Neural crest cell (in vitro differentiated cells): ENCODE data around the gene KRTAP4-4. TPM values are rescaled to one million over a fixed set of nuclear protein-coding genes. Genes with fewer than 3 reads are reported as not detected.
"Not testable (repeated sequence)": the region's sequence is repeated elsewhere in the genome, so short reads cannot be mapped to it uniquely, and the experiment has no call there.

ENCODE experiments used
- DNase-seq: peaks from one replicate; pipeline ENCODE4 v3.0.0; 2021; ENCODE audit warnings: low read depth, mixed read lengths, low spot score
- H3K27ac Mint-ChIP-seq: one replicate; pipeline ENCODE4 v1.8.0; 2021; ENCODE audit warnings: mild to moderate bottlenecking, mixed read lengths; ENCODE audit not compliant: unreplicated experiment
- H3K27me3 Mint-ChIP-seq: 2 replicates; pipeline ENCODE4 v1.8.0; 2021; ENCODE audit warnings: low read depth, mild to moderate bottlenecking, mixed read lengths
- H3K36me3 Mint-ChIP-seq: 2 replicates; pipeline ENCODE4 v1.8.0; 2021; ENCODE audit warnings: low read depth, mild to moderate bottlenecking, mixed read lengths
- H3K4me1 Mint-ChIP-seq: 2 replicates; pipeline ENCODE4 v1.8.0; 2021; ENCODE audit warnings: mixed read lengths
- H3K4me3 Mint-ChIP-seq: one replicate; pipeline ENCODE4 v1.8.0; 2021; ENCODE audit warnings: mild to moderate bottlenecking, mixed read lengths
- H3K9me3 Mint-ChIP-seq: 2 replicates; pipeline ENCODE4 v1.8.0; 2021; ENCODE audit warnings: mixed read lengths
- total RNA-seq: library from RNA; stranded (reverse); gene quantifications from 2 replicates; pipeline ENCODE4 v1.2.1, GENCODE V29; 2021
- TF ChIP-seq, protein P1 (sequence below): fragments of 200-600 bp; sonication (generic); conservative IDR thresholded peaks from 2 replicates; pipeline ENCODE4 v1.5.0; 2021; ENCODE audit warnings: antibody characterized with exemption, mild to moderate bottlenecking

Gene KRTAP4-4
- total RNA-seq, 1 donor from 2014 or later: not detected

DNA sequence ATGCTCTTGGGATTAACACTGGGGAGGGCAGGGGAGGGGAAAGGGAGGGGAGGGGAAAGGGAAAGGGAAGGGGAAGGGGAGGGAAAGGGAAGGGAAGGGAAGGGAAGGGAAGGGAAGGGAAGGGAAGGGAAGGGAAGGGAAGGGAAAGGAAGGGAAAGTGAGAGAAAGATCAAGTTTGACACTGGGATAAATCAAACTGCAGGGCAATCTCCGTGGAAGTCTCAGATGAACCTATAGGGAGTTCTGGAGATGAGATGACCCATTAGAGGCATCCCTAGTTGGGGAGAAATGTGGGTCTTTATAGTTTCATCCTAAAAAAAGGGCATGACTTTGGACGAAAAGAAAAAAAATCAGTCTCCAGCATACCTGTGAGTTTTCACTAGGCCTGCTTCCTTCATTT lies 38.8 kb downstream of the KRTAP4-4 start:
- DNase-seq: no peak
- H3K4me1 Mint-ChIP-seq: no peaks in the 10 kb centered on the region
- H3K27ac Mint-ChIP-seq: no peak overlapping the region
- no peak overlapping the region for H3K4me3 Mint-ChIP-seq
- H3K36me3 Mint-ChIP-seq: no peaks in the 10 kb centered on the region
- TF ChIP-seq, protein P1, sequence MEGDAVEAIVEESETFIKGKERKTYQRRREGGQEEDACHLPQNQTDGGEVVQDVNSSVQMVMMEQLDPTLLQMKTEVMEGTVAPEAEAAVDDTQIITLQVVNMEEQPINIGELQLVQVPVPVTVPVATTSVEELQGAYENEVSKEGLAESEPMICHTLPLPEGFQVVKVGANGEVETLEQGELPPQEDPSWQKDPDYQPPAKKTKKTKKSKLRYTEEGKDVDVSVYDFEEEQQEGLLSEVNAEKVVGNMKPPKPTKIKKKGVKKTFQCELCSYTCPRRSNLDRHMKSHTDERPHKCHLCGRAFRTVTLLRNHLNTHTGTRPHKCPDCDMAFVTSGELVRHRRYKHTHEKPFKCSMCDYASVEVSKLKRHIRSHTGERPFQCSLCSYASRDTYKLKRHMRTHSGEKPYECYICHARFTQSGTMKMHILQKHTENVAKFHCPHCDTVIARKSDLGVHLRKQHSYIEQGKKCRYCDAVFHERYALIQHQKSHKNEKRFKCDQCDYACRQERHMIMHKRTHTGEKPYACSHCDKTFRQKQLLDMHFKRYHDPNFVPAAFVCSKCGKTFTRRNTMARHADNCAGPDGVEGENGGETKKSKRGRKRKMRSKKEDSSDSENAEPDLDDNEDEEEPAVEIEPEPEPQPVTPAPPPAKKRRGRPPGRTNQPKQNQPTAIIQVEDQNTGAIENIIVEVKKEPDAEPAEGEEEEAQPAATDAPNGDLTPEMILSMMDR: no peak
- peaks cover 37% of the 10 kb centered on the region for H3K27me3 Mint-ChIP-seq
- no peaks in the 10 kb centered on the region for H3K9me3 Mint-ChIP-seq

DNA sequence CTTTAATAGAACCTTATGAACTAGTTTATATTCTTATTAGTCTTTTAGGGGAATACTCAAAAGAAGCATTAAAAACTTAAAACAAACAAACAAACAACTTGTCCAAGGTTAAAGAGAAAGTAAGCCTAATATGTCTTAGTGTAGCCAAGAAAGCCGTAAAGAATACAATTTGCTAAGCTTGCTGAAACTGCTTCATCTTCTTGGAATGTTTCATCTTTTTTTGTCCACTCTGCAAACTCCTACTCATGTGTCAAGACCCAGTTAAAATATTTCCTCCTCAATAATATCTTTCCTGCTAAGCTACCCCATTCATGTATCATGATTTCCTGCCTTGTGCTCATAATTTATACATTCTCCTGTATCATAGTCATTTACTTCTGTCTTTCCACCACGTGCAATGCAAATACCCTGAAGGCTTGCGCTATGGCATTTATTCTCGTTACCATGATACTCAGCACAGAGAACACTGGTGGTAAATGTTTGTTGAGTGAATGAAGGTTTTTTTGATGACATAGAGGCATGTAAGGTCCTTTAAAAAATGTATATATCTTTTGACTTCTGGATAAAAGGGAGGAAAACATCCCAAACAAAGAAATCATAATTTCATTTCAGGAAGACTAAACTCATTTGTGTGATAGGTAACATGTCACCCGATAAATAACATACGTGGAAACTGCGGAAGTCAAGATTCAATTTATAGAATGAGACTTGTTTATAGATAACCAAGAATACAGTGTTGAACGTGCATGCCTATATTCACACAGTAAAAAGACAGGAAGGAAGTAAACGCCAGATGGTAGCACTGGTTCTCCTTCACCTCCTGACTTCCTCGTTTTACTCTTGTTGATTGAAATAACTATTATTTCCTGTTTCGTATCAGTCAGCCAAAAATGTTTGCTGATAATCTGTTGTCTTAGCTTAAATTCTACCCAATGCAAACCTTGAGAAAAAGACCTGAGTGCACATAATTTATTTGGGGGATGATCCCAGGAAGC lies 40.6 kb downstream of the KRTAP4-4 start:
- not testable (repeated sequence) for H3K4me3 Mint-ChIP-seq, H3K9me3 Mint-ChIP-seq, DNase-seq, H3K4me1 Mint-ChIP-seq, H3K27ac Mint-ChIP-seq, H3K36me3 Mint-ChIP-seq
- H3K27me3 Mint-ChIP-seq: peaks cover 44% of the 10 kb centered on the region

DNA sequence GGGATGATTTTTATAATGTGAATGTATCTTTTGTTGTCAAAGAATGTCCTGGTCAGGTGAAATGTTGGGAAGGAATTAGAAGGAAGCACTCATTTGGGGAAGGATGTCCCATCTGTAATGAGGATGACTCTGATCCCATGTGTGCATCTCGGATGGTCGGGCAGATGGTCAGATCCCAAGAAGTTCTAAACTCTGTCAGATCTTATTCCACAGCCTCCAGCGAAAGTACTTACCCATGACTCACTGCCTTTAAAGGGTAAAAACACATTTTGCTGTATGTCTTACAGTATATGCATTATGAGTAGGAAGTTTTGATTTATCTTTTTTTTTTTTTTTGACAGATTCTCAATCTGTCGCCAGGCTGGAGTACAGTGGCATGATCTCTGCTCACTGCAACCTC lies 41.8 kb downstream of the KRTAP4-4 start:
- peaks cover 40% of the 10 kb centered on the region for H3K27me3 Mint-ChIP-seq
- H3K9me3 Mint-ChIP-seq: no peaks in the 10 kb centered on the region
- DNase-seq: no peak
- no peak overlapping the region for H3K27ac Mint-ChIP-seq
- no peak overlapping the region for H3K4me3 Mint-ChIP-seq
- no peaks in the 10 kb centered on the region for H3K4me1 Mint-ChIP-seq
- TF ChIP-seq, protein P1: no peak
- H3K36me3 Mint-ChIP-seq: no peaks in the 10 kb centered on the region

DNA sequence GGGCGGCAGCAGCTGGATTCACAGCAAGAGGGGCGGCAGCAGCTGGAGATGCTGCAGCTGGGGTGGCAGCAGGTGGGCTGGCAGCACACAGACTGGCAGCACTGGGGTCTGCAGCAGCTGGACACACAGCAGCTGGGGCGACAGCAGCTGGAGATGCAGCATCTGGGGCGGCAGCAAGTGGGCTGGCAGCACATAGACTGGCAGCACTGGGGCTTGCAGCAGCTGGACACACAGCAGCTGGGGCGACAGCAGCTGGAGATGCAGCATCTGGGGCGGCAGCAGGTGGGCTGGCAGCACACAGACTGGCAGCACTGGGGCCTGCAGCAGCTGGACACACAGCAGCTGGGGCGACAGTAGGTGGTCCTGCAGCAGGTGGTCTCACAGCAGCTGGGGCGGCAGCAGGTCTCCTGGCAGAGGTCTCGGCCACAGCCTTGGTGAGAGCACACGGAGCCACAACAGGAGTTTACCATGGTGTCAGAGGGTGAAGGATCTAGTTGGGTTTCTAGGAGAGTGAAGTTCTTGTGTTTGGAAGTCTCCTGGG lies 42.6 kb downstream of the KRTAP4-4 start, which contains the start of gene KRTAP4-11:
Gene KRTAP4-11, minus strand, starts transcription at position 528 of the 541 bp plus-strand sequence. Its CDS starts 58 bp downstream, at position 470.
- peaks cover 35% of the 10 kb centered on the region for H3K27me3 Mint-ChIP-seq
- not testable (repeated sequence) for H3K4me3 Mint-ChIP-seq, DNase-seq, H3K27ac Mint-ChIP-seq, H3K9me3 Mint-ChIP-seq, H3K4me1 Mint-ChIP-seq, H3K36me3 Mint-ChIP-seq

DNA sequence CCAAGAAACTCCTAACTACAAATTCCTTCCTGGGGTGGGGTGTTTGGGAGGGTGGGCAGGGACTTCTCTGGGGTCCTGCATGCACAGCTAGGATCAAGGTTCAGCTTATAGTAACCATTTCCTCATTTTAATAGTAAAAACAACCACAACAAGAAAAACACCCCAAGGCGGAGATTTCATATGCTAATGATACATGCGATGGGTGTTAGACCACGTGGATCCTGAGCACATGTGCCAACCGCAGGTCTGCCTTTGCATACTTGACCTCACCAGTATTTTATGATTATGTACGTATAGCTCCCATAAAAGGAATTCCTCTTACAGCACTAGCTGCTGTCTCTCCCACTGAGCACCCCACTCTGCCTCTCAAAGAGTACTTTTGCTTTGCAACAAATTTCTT lies 44.3 kb downstream of the KRTAP4-4 start:
- TF ChIP-seq, protein P1: no peak
- Mint-ChIP-seq H3K4me3 (no peak overlapping the region), H3K4me1 (no peaks in the 10 kb centered on the region), H3K9me3 (no peaks in the 10 kb centered on the region), H3K27me3 (peaks cover 26% of the 10 kb centered on the region), H3K36me3 (no peaks in the 10 kb centered on the region), H3K27ac (no peak overlapping the region)
- no peak for DNase-seq

DNA sequence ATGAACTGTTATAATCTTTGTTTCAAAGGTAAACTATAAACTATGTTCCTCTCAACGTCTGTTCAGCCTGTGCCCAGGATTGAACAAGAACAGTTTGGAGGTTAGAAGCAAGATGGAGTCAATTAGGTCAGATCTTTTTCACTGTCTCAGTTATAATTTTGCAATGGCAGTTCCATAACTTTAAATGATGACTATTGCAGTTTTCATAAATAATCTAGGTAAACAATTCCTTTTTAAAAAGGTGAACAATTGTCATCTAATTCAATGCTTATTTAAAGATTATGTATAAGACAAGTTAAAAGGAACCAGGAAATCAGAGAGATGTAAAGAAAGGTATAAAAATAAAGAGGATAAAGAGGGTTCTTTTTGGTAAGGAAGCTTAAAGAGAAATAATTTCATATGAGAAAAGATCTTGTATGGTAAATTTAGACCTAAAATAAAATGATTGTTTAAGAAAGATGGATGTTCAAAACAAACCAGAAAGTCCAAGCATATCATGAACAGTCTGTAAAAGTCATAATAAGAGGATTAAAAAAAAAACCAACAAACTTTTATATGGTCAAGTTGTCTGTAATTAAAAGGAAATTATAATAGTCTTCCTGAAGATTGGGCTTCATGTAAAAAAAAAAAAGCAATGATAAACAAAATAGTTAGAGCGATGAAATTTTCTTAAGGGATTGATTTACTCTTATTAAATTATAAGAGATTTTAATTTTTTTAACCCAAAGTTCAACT lies 49.2 kb downstream of the KRTAP4-4 start:
- DNase-seq: no peak
- Mint-ChIP-seq H3K36me3 (peaks cover 3% of the 10 kb centered on the region), H3K27me3 (peaks cover 11% of the 10 kb centered on the region), H3K4me3 (no peak overlapping the region), H3K4me1 (no peaks in the 10 kb centered on the region), H3K27ac (no peak overlapping the region), H3K9me3 (peaks cover 5% of the 10 kb centered on the region)
- TF ChIP-seq, protein P1: no peak
